Loucy (cell line): ENCODE data around the gene SMC1B.

Experiments used
- CTCF ChIP-seq: fragments of 200-600 bp; sonication (generic); conservative IDR thresholded peaks from 2 replicates; pipeline ENCODE4 v1.5.1; 2014; ENCODE audit warnings: mild to moderate bottlenecking, antibody characterized with exemption, low read length
- EZH2phosphoT487 ChIP-seq: fragments of 200-600 bp; IDR thresholded peaks from 2 replicates; pipeline ENCODE4 v1.6.1; 2018; ENCODE audit warnings: antibody characterized with exemption, mild to moderate bottlenecking, moderate library complexity, borderline replicate concordance

GRCh38 chr22:45358127-45358526, 55.3 kb downstream of the SMC1B start:
- TF ChIP-seq CTCF, result no peak
- TF ChIP-seq EZH2phosphoT487, result no peak
